Coronary artery (tissue), 2 donors: ENCODE results near the gene PPP2R3B.

Experiments used
- DNase-seq: peaks from one replicate; pipeline ENCODE4 v3.0.0-alpha.2; 2017; ENCODE audit warnings: low spot score
- H3K27ac ChIP-seq, 2 donors: fragments of 200-600 bp; sonication (generic); one replicate each; pipeline ENCODE4 v1.5.1; 2016 to 2019
- H3K4me3 ChIP-seq: fragments of 200-600 bp; sonication (generic); 2 replicates; pipeline ENCODE4 v1.5.1; 2016; ENCODE audit warnings: mild to moderate bottlenecking, moderate library complexity
- CTCF ChIP-seq: fragments of 200-600 bp; sonication (generic); IDR thresholded peaks from one replicate; pipeline ENCODE4 v1.5.1; 2019; ENCODE audit warnings: antibody characterized with exemption

Gene PPP2R3B

GRCh38 chrX:400258-400657 is 13.6 kb upstream of the PPP2R3B start:
- TF ChIP-seq CTCF, result no peak
- DNase-seq, result no peak
- Histone ChIP-seq H3K27ac (no peak overlapping the region), H3K4me3 (no peak overlapping the region)

- Histone ChIP-seq H3K4me3 (no peak overlapping the region), H3K27ac (no peak overlapping the region)
- DNase-seq, result no peak
- TF ChIP-seq CTCF, result no peak
These were observed 10.9 kb upstream of the PPP2R3B start for GRCh38 chrX:397575-397974.

DNA sequence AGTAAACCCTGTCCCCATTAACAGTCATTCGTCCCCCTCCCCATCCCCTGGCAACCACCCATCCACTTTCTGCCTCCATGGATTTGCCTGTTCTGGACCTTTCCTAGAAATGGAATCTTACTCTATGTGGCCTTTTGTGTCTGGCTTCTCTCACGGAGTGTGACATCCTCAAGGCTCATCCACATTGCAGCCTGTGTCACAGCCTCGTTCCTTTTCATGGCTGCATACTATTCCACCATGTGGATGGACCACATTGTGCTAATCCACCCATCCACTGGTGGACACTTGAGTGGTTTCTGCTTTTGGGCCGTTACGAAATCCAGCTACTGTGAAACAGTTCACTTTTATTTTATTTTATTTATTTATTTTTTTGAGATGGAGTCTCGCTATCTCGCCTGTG is 8.1 kb upstream of the PPP2R3B start:
- DNase-seq, result no peak
- no peak for TF ChIP-seq CTCF
- H3K4me3 ChIP-seq, result no peak overlapping the region
- no peak overlapping the region for H3K27ac ChIP-seq

- H3K4me3 ChIP-seq, result no peak overlapping the region
- DNase-seq, result no peak
- no peak for TF ChIP-seq CTCF
These were observed 5.8 kb upstream of the PPP2R3B start for GRCh38 chrX:392575-392846.

GRCh38 chrX:391717-392574 is 5.2 kb upstream of the PPP2R3B start:
- no peak for DNase-seq
- no peak overlapping the region for H3K4me3 ChIP-seq
- no peak overlapping the region for H3K27ac ChIP-seq
- TF ChIP-seq CTCF, result no peak

More at GRCh38 chrX:392575-392846, 5.8 kb upstream of the PPP2R3B start:
- H3K27ac ChIP-seq, result no peak overlapping the region

DNA sequence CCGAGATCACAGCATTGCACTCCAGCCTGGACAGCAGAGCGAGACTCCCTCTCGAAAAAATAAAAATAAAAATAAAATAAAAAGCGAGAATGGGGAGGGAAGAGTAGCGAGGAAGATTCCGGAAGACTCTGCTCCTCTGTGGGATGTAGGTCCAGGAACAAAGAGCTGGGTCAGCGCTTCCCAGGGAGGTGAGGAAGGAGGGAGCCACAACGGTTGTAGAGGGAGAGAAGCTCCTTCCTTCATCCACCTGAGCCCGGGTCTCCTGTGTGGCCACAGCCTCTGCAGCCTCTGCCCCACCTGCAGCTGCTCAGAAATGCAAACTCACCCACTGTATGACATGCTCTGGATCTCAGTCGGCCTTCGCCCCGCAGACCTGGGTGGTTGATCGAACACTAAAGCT is 3.8 kb upstream of the PPP2R3B start:
- Histone ChIP-seq H3K4me3 (no peak overlapping the region), H3K27ac (no peak overlapping the region)
- no peak for DNase-seq
- TF ChIP-seq CTCF, result no peak

- no peak for TF ChIP-seq CTCF
- Histone ChIP-seq H3K4me3 (no peak overlapping the region), H3K27ac (no peak overlapping the region)
- no peak for DNase-seq
These were observed 2.3 kb upstream of the PPP2R3B start for GRCh38 chrX:389021-389441.
